Measurements from ENCODE around the gene KCNJ15.

GRCh38 chr21:38290809-38291208 lies 34.0 kb downstream of the KCNJ15 start:
- TF ChIP-seq, protein P1, sequence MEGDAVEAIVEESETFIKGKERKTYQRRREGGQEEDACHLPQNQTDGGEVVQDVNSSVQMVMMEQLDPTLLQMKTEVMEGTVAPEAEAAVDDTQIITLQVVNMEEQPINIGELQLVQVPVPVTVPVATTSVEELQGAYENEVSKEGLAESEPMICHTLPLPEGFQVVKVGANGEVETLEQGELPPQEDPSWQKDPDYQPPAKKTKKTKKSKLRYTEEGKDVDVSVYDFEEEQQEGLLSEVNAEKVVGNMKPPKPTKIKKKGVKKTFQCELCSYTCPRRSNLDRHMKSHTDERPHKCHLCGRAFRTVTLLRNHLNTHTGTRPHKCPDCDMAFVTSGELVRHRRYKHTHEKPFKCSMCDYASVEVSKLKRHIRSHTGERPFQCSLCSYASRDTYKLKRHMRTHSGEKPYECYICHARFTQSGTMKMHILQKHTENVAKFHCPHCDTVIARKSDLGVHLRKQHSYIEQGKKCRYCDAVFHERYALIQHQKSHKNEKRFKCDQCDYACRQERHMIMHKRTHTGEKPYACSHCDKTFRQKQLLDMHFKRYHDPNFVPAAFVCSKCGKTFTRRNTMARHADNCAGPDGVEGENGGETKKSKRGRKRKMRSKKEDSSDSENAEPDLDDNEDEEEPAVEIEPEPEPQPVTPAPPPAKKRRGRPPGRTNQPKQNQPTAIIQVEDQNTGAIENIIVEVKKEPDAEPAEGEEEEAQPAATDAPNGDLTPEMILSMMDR (IDR thresholded peaks at IDR 0.05) = no peak
- TF ChIP-seq POLR2A (IDR thresholded peaks at IDR 0.05) (no peak), POLR2AphosphoS5 (IDR thresholded peaks at IDR 0.05) (no peak)
